ENCODE data around the gene ADGRG3.

Gene ADGRG3

DNA sequence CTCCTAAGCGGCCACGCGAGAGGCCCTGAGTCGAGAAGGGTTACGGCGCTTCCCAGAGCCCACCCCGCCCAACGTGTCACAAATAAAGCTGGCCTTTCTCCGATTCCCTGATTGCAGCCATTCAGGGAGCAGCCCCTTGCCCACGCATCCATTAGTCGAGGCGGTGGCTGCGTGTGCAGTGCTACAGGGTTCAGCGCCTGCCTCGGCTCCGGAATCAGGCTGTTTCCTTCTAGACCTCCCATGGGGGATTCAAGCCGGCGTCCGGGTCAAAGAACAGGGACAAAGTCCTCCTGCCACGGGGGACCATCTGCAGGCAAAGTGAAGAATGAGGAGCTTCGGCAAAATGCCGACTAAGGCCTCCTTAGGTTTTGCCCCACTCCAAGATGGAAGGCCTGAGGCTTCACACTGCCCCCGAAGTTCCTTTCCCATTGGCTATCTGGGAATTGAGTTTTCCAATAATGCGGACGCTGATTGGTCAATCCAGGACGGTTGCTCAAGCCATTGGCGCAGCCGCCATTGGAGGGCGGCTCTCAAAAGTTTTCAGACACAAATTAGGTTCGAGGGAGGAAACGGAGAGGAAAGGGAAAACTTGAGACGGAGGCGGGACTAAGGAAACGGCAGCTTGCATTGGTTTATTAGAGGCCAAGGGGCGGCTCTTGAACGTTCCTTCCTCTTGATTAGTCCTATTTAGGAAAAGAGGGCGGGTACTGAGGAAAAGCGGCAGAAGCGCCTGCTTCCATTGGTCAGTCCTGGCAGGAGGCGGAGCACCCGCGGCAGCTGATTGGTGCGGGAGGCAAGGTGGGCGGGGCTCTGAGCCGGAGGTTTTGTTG is 67.0 kb downstream of the ADGRG3 start (continued):
- TF ChIP-seq INSM2 (tag by site-specific recombination; IDR thresholded peaks at IDR 0.05) (no peak), ZNF529 (tag by site-specific recombination; IDR thresholded peaks at IDR 0.05; ENCODE audit: insufficient replicate concordance) (no peak), ZBTB17 (tag by site-specific recombination; IDR thresholded peaks at IDR 0.05) (peak; percentile 72), ZFHX2 (tag by site-specific recombination; conservative IDR thresholded peaks at IDR 0.05) (peak; percentile 68), ZXDB (tag by site-specific recombination; IDR thresholded peaks at IDR 0.05) (peak; percentile 46), ZNF610 (tag by site-specific recombination; IDR thresholded peaks at IDR 0.05; ENCODE audit: borderline replicate concordance) (no peak), ZNF133 (tag by site-specific recombination; IDR thresholded peaks at IDR 0.05) (no peak), ZNF555 (tag by site-specific recombination; conservative IDR thresholded peaks at IDR 0.05) (no peak), ZNF394 (tag by site-specific recombination; IDR thresholded peaks at IDR 0.05; ENCODE audit: borderline replicate concordance) (0 out of 2 replicates have a peak, but pooled peaks have one; percentile 13), ZSCAN16 (tag by site-specific recombination; IDR thresholded peaks at IDR 0.05) (no peak), SETDB1 (IDR thresholded peaks at IDR 0.05; ENCODE audit: insufficient read length, low read length) (no peak), ZNF514 (tag by site-specific recombination; IDR thresholded peaks at IDR 0.05) (no peak), ZBTB49 (tag by site-specific recombination; IDR thresholded peaks at IDR 0.05; ENCODE audit: low read depth) (no peak), ZNF785 (tag by site-specific recombination; IDR thresholded peaks at IDR 0.05) (no peak), ZNF146 (tag by site-specific recombination; IDR thresholded peaks at IDR 0.05) (no peak), ZNF596 (tag by site-specific recombination; IDR thresholded peaks at IDR 0.05) (no peak), HOXC10 (CRISPR knock-in tag; IDR thresholded peaks at IDR 0.05) (no peak), EGR2 (tag by site-specific recombination; IDR thresholded peaks at IDR 0.05; ENCODE audit: low read depth) (peak; percentile 68), ZNF404 (tag by site-specific recombination; IDR thresholded peaks at IDR 0.05) (no peak)
- TF ChIP-seq, protein P1, sequence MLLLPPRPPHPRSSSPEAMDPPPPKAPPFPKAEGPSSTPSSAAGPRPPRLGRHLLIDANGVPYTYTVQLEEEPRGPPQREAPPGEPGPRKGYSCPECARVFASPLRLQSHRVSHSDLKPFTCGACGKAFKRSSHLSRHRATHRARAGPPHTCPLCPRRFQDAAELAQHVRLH (tag by site-specific recombination; IDR thresholded peaks at IDR 0.05): no peak; the same call in 1 of the 2 replicates
- TF ChIP-seq, protein P2, sequence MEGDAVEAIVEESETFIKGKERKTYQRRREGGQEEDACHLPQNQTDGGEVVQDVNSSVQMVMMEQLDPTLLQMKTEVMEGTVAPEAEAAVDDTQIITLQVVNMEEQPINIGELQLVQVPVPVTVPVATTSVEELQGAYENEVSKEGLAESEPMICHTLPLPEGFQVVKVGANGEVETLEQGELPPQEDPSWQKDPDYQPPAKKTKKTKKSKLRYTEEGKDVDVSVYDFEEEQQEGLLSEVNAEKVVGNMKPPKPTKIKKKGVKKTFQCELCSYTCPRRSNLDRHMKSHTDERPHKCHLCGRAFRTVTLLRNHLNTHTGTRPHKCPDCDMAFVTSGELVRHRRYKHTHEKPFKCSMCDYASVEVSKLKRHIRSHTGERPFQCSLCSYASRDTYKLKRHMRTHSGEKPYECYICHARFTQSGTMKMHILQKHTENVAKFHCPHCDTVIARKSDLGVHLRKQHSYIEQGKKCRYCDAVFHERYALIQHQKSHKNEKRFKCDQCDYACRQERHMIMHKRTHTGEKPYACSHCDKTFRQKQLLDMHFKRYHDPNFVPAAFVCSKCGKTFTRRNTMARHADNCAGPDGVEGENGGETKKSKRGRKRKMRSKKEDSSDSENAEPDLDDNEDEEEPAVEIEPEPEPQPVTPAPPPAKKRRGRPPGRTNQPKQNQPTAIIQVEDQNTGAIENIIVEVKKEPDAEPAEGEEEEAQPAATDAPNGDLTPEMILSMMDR (tag by site-specific recombination; IDR thresholded peaks at IDR 0.05): no peak
- TF ChIP-seq, protein P3, sequence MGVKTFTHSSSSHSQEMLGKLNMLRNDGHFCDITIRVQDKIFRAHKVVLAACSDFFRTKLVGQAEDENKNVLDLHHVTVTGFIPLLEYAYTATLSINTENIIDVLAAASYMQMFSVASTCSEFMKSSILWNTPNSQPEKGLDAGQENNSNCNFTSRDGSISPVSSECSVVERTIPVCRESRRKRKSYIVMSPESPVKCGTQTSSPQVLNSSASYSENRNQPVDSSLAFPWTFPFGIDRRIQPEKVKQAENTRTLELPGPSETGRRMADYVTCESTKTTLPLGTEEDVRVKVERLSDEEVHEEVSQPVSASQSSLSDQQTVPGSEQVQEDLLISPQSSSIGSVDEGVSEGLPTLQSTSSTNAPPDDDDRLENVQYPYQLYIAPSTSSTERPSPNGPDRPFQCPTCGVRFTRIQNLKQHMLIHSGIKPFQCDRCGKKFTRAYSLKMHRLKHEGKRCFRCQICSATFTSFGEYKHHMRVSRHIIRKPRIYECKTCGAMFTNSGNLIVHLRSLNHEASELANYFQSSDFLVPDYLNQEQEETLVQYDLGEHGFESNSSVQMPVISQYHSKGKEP (tag by site-specific recombination; IDR thresholded peaks at IDR 0.05): no peak
- TF ChIP-seq, protein P4, sequence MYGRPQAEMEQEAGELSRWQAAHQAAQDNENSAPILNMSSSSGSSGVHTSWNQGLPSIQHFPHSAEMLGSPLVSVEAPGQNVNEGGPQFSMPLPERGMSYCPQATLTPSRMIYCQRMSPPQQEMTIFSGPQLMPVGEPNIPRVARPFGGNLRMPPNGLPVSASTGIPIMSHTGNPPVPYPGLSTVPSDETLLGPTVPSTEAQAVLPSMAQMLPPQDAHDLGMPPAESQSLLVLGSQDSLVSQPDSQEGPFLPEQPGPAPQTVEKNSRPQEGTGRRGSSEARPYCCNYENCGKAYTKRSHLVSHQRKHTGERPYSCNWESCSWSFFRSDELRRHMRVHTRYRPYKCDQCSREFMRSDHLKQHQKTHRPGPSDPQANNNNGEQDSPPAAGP (tag by site-specific recombination; IDR thresholded peaks at IDR 0.05): no peak
- TF ChIP-seq, protein P5, sequence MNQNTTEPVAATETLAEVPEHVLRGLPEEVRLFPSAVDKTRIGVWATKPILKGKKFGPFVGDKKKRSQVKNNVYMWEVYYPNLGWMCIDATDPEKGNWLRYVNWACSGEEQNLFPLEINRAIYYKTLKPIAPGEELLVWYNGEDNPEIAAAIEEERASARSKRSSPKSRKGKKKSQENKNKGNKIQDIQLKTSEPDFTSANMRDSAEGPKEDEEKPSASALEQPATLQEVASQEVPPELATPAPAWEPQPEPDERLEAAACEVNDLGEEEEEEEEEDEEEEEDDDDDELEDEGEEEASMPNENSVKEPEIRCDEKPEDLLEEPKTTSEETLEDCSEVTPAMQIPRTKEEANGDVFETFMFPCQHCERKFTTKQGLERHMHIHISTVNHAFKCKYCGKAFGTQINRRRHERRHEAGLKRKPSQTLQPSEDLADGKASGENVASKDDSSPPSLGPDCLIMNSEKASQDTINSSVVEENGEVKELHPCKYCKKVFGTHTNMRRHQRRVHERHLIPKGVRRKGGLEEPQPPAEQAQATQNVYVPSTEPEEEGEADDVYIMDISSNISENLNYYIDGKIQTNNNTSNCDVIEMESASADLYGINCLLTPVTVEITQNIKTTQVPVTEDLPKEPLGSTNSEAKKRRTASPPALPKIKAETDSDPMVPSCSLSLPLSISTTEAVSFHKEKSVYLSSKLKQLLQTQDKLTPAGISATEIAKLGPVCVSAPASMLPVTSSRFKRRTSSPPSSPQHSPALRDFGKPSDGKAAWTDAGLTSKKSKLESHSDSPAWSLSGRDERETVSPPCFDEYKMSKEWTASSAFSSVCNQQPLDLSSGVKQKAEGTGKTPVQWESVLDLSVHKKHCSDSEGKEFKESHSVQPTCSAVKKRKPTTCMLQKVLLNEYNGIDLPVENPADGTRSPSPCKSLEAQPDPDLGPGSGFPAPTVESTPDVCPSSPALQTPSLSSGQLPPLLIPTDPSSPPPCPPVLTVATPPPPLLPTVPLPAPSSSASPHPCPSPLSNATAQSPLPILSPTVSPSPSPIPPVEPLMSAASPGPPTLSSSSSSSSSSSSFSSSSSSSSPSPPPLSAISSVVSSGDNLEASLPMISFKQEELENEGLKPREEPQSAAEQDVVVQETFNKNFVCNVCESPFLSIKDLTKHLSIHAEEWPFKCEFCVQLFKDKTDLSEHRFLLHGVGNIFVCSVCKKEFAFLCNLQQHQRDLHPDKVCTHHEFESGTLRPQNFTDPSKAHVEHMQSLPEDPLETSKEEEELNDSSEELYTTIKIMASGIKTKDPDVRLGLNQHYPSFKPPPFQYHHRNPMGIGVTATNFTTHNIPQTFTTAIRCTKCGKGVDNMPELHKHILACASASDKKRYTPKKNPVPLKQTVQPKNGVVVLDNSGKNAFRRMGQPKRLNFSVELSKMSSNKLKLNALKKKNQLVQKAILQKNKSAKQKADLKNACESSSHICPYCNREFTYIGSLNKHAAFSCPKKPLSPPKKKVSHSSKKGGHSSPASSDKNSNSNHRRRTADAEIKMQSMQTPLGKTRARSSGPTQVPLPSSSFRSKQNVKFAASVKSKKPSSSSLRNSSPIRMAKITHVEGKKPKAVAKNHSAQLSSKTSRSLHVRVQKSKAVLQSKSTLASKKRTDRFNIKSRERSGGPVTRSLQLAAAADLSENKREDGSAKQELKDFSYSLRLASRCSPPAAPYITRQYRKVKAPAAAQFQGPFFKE (tag by site-specific recombination; IDR thresholded peaks at IDR 0.05; ENCODE audit: borderline replicate concordance): no peak
